ENCODE measurements around the gene SPAG7.
A peak's percentile ranks its signal among the peaks of the same experiment; 100 is the strongest.

Gene SPAG7

DNA sequence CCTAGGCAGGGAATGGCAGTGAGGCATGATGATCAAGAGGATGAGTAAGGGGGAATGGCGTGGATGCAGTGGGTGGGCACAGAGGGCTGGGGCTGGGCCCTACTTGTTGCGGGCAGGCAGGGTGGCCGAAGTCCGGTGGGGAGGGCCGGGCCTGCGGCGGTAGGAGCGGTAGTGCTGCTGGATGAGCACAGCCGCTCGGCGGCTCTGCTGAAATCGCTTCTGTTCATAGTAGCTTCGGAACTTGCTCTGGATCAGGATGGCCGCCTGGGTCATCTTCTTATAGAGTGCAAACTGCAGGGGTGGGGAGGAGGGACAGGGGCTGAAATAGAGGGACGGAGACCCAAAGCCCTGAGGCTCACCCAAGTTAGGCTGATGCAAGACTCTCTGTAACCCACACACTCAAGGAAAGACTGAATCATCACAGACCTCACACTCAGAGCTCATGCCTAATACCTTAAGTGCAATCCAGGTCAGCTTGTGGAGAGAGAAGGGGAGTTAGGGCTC is 1.5 kb upstream of the SPAG7 start:
- no peak for FAIRE-seq
- no peak for DNase-seq (ENCODE audit: insufficient read length, low spot score)
- TF ChIP-seq, protein P1, sequence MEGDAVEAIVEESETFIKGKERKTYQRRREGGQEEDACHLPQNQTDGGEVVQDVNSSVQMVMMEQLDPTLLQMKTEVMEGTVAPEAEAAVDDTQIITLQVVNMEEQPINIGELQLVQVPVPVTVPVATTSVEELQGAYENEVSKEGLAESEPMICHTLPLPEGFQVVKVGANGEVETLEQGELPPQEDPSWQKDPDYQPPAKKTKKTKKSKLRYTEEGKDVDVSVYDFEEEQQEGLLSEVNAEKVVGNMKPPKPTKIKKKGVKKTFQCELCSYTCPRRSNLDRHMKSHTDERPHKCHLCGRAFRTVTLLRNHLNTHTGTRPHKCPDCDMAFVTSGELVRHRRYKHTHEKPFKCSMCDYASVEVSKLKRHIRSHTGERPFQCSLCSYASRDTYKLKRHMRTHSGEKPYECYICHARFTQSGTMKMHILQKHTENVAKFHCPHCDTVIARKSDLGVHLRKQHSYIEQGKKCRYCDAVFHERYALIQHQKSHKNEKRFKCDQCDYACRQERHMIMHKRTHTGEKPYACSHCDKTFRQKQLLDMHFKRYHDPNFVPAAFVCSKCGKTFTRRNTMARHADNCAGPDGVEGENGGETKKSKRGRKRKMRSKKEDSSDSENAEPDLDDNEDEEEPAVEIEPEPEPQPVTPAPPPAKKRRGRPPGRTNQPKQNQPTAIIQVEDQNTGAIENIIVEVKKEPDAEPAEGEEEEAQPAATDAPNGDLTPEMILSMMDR (IDR thresholded peaks at IDR 0.05; ENCODE audit: insufficient read depth, missing control alignments), result no peak

DNA sequence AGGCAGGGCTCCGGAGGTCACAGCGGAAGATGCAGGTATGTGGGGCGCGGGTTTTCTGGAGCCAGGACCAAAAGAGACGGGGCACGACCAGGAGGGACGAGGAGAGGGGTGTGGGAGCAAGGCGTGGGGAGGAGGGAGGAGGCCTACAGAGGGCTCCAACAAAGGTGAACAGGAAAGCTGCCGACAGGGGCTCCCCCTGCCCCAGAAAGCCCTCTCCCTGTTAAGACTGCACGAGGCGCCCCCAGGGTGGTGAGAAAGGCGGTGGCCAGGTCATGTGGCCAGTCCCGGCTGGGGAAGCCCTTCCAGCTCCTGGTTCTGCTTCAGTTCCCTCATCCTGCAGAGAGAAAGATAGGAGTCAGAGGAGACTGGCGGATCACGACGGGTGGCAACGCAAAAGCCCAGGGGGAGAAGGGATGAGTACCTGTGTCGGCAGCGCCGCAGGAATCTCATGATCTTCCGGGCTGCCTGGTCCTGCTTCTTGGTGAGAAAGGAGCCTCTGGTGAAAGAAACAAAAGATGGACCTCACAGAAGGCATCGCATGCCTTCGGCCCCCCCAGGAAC is 949 bp upstream of the SPAG7 start:
- FAIRE-seq, result no peak

GRCh38 chr17:4966844-4967538 is 626 bp downstream of the SPAG7 start:
- DNase-seq (ENCODE audit: insufficient read length, low spot score), result peak; percentile 86
- TF ChIP-seq, protein P1 (IDR thresholded peaks at IDR 0.05; ENCODE audit: insufficient read depth, missing control alignments), result no peak
- FAIRE-seq, result peak; percentile 91

More for the DNA sequence above, 949 bp upstream of the SPAG7 start:
- TF ChIP-seq, protein P1 (IDR thresholded peaks at IDR 0.05; ENCODE audit: insufficient read depth, missing control alignments), result no peak
- DNase-seq (ENCODE audit: insufficient read length, low spot score), result no peak

DNA sequence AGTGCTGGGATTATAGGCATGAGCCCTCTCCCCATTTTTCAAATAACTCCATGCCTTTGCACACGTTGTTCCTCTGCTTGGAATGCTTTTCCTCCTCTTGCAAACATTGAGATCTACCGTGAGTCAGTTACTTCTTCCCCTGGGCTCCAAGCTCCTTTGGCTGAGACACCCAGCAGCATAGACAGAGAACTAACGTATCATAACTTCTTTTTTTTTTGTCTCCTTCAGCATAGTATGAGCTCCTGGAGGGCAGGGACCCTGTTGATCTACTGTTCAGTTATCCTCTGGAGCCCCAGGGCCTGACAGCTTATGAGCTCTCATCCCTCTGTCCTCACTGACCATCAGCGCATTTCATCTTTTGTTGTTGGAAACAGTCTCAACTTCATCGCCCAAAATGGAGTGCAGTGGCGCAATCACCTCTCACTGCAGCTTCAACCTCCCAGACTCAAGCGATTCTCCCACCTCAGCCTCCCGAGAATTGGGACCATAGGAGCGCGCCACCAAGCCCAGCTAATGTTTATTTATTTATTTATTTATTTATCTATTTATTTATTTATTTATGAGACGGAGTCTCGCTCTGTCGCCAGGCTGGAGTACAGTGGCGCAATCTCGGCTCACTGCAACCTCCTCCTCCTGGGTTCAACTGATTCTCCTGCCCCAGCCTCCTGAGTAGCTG is 2.2 kb downstream of the SPAG7 start:
- TF ChIP-seq, protein P1 (IDR thresholded peaks at IDR 0.05; ENCODE audit: insufficient read depth, missing control alignments), result no peak
- DNase-seq (ENCODE audit: insufficient read length, low spot score), result no peak
- no peak for FAIRE-seq

GRCh38 chr17:4960279-4960922 is 7.2 kb downstream of the SPAG7 start:
- DNase-seq (ENCODE audit: insufficient read length, low spot score) (no peak), FAIRE-seq (no peak)
- TF ChIP-seq, protein P1 (IDR thresholded peaks at IDR 0.05; ENCODE audit: insufficient read depth, missing control alignments), result no peak

DNA sequence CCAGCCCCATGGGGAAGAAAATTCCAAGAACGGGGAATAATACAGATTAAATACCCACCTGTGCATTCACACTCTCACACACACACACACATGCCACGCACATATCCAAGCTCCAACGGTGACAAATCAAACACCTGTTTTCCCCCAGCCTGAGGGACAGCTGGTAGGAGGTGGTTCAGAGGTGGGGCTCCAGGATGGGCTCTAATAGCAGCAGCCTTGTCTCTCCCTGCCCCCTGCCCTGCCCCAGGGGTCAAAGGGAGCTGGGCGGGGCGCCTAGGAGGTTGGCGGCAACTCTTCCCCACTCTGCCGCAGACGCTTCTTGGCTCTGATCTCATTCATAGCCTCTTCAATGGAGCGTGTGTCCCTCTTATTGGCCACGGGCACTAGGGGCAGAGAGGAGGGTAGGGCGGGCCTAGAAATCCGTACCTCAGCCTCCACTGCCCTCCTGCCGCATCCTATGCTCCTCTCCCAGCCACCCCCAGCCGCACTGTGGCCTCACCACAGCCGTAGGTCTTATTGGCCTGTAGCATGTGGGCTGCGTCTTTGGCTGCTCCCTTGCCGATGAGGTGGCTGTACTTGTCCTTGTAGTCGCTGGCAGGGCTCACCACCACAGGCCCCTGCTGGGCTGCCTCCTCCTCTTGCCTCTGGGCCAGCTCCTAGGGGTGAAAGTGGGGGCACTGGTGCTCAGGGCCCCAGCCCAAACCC is 8.2 kb downstream of the SPAG7 start:
- no peak for DNase-seq (ENCODE audit: insufficient read length, low spot score)
- TF ChIP-seq, protein P1 (IDR thresholded peaks at IDR 0.05; ENCODE audit: insufficient read depth, missing control alignments), result no peak
- no peak for FAIRE-seq
